Panc1 (cell line): Measurements from ENCODE around the gene RASGEF1C.

Experiments
- CTCF ChIP-seq: fragments of 450-650 bp; IDR thresholded peaks from 2 replicates; pipeline ENCODE4 v1.5.1; 2017; ENCODE audit warnings: mild to moderate bottlenecking
- SIN3A ChIP-seq: IDR thresholded peaks from 2 replicates; pipeline ENCODE4 v1.6.1; 2012; ENCODE audit warnings: low read depth, mild to moderate bottlenecking, low read length, moderate library complexity, borderline replicate concordance; ENCODE audit not compliant: insufficient read depth

- no peak for TF ChIP-seq CTCF
- no peak for TF ChIP-seq SIN3A
Observed at GRCh38 chr5:180078348-180078747, 130.7 kb downstream of the RASGEF1C start.
